C4-2B (cell line): ENCODE data around the gene CNOT1.

Experiments used
- ZFX ChIP-seq: fragments of 450-650 bp; IDR thresholded peaks from 2 replicates; pipeline ENCODE4 v1.6.1; 2017
- TF ChIP-seq, protein P1 (sequence below): fragments of 450-650 bp; conservative IDR thresholded peaks from 2 replicates; pipeline ENCODE4 v1.5.1; 2017; ENCODE audit warnings: mild to moderate bottlenecking

DNA sequence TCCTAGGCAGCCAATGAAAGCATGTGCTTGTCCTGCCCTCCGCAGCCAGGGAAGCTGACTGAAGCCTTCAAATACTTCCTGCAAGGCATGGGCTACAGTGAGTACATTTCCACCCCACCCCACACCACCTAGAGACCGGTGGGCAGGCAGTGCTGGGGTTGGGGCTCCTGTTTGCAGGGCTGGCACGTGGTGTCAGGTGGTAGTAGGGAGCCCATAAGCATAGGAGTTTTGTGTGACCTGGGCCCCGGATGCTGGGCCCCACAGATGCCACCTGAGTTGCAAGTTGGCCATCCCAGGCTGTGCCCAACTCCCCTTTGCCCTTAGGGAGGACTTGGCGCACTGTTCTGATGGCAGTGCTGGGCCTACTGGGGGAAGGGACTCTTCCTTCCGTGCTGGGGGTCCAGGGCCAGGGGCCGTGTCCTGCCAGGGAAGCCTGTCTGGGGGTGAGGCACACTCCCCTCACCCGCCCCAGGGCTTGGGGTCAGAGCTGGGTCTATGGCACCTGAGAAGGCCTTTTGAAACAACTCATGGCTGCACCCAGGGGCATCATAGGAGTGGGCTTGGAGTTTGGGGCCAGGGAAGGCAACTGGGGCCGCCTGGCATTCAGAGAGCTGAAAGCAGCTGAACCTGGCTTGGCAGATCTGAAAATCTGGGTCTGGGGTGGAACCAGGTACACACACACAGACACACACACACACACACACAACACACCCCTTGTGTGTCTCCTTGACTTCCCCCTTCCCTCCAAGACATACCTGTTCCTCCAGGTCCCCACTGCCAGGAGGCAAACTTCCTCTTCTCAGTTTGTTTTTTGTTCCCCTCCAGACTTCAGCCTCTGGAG, 120.2 kb downstream of the CNOT1 start:
- TF ChIP-seq, protein P1, sequence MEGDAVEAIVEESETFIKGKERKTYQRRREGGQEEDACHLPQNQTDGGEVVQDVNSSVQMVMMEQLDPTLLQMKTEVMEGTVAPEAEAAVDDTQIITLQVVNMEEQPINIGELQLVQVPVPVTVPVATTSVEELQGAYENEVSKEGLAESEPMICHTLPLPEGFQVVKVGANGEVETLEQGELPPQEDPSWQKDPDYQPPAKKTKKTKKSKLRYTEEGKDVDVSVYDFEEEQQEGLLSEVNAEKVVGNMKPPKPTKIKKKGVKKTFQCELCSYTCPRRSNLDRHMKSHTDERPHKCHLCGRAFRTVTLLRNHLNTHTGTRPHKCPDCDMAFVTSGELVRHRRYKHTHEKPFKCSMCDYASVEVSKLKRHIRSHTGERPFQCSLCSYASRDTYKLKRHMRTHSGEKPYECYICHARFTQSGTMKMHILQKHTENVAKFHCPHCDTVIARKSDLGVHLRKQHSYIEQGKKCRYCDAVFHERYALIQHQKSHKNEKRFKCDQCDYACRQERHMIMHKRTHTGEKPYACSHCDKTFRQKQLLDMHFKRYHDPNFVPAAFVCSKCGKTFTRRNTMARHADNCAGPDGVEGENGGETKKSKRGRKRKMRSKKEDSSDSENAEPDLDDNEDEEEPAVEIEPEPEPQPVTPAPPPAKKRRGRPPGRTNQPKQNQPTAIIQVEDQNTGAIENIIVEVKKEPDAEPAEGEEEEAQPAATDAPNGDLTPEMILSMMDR, result no peak
- no peak for TF ChIP-seq ZFX
